ENCODE results near the gene ARFRP1.

- TF ChIP-seq ZNF274 (IDR thresholded peaks at IDR 0.05; ENCODE audit: low read depth, low read length), result no peak
- TF ChIP-seq SUZ12 (IDR thresholded peaks at IDR 0.05; ENCODE audit: extremely low read depth, insufficient read depth, insufficient read length), result no peak
- TF ChIP-seq YY1 (IDR thresholded peaks at IDR 0.05; ENCODE audit: insufficient read depth, insufficient read length), result no peak
These were observed 45.6 kb downstream of the ARFRP1 start for GRCh38 chr20:63661959-63662812.
